Measurements from ENCODE around the gene LGALS13. TPM values are rescaled to one million over a fixed set of nuclear protein-coding genes. Genes with fewer than 3 reads are reported as not detected.

LGALS13 gene
- total RNA-seq, 1 donor = not detected

DNA sequence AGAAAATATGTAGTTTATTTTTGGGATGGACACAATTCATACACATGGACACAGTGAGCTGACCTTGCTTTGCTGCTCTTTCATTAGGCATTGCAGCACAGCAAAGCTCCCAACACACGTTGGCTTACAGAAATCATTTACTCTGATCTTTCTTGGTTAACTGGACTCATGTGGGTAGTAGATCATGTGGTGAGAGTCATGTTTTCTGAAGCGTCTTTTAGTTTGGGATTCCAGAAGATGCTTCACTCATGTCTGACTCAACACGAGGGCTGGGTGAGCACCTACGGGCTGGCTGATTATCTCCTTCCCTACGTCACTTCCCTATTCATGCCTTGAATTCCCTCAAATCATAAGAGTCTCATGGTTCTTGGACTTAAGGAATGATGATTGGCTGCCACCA is 41.3 kb downstream of the LGALS13 start:
- H3K4me3 ChIP-seq (ENCODE audit: insufficient read depth, low read length) = no peak overlapping the region
- H3K9me3 ChIP-seq (ENCODE audit: low read depth, low read length) = no peaks in the 10 kb centered on the region
- H2AFZ ChIP-seq (ENCODE audit: low read length) = no peak overlapping the region
- no peak for DNase-seq (ENCODE audit: insufficient read length, low spot score, missing footprints)
- H3K27ac ChIP-seq (ENCODE audit: low read depth, low read length) = no peak overlapping the region
- TF ChIP-seq, protein P1, sequence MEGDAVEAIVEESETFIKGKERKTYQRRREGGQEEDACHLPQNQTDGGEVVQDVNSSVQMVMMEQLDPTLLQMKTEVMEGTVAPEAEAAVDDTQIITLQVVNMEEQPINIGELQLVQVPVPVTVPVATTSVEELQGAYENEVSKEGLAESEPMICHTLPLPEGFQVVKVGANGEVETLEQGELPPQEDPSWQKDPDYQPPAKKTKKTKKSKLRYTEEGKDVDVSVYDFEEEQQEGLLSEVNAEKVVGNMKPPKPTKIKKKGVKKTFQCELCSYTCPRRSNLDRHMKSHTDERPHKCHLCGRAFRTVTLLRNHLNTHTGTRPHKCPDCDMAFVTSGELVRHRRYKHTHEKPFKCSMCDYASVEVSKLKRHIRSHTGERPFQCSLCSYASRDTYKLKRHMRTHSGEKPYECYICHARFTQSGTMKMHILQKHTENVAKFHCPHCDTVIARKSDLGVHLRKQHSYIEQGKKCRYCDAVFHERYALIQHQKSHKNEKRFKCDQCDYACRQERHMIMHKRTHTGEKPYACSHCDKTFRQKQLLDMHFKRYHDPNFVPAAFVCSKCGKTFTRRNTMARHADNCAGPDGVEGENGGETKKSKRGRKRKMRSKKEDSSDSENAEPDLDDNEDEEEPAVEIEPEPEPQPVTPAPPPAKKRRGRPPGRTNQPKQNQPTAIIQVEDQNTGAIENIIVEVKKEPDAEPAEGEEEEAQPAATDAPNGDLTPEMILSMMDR (IDR thresholded peaks at IDR 0.05; ENCODE audit: extremely low read depth, low read depth, low read length) = no peak
- H4K20me1 ChIP-seq (ENCODE audit: insufficient read depth, low read length) = no peaks in the 10 kb centered on the region
- H3K36me3 ChIP-seq (ENCODE audit: insufficient read depth, low read length) = no peaks in the 10 kb centered on the region
- no peaks in the 10 kb centered on the region for H3K79me2 ChIP-seq (ENCODE audit: insufficient read depth, low read length)
- no peak overlapping the region for H3K4me2 ChIP-seq (ENCODE audit: insufficient read depth, low read length)
- no peaks in the 10 kb centered on the region for H3K4me1 ChIP-seq (ENCODE audit: insufficient read depth, low read length)
- no peaks in the 10 kb centered on the region for H3K27me3 ChIP-seq (ENCODE audit: insufficient read depth, low read length)

DNA sequence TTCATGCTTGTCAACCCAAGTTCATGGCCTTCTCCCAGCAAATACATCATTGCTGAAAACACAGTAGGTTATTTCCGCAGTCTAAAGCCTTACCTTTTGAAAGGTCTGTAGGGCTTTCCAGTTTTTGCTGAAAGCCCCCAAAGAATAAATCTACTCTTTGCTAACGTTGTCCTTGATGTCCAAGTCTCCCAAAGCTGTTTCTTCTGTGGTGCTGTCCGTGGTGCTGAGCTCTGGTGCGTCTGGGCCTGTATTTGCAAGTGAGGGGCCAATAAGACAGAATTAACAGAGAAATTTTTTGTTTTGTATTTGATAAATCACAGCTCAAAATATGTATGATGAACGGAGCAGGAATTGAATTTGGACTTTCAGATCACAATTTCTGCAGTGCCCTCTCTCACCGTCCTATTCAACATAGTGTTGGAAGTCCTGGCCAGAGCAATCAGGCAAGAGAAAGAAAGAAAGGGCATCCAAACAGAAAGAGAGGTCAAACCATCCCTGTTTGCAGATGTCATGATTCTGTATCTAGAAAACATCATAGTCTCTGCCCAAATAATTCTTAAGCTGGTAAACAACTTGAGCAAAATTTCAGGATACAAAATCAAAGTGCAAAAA is 43.6 kb downstream of the LGALS13 start:
- Histone ChIP-seq H3K27ac (ENCODE audit: low read depth, low read length) (no peak overlapping the region), H3K36me3 (ENCODE audit: insufficient read depth, low read length) (no peaks in the 10 kb centered on the region), H3K27me3 (ENCODE audit: insufficient read depth, low read length) (no peaks in the 10 kb centered on the region), H3K4me2 (ENCODE audit: insufficient read depth, low read length) (no peak overlapping the region), H3K4me1 (ENCODE audit: insufficient read depth, low read length) (no peaks in the 10 kb centered on the region), H2AFZ (ENCODE audit: low read length) (no peak overlapping the region), H3K9me3 (ENCODE audit: low read depth, low read length) (no peaks in the 10 kb centered on the region), H4K20me1 (ENCODE audit: insufficient read depth, low read length) (no peaks in the 10 kb centered on the region), H3K4me3 (ENCODE audit: insufficient read depth, low read length) (no peak overlapping the region), H3K79me2 (ENCODE audit: insufficient read depth, low read length) (no peaks in the 10 kb centered on the region)
- TF ChIP-seq, protein P1 (IDR thresholded peaks at IDR 0.05; ENCODE audit: extremely low read depth, low read depth, low read length) = no peak
- DNase-seq (ENCODE audit: insufficient read length, low spot score, missing footprints) = no peak

DNA sequence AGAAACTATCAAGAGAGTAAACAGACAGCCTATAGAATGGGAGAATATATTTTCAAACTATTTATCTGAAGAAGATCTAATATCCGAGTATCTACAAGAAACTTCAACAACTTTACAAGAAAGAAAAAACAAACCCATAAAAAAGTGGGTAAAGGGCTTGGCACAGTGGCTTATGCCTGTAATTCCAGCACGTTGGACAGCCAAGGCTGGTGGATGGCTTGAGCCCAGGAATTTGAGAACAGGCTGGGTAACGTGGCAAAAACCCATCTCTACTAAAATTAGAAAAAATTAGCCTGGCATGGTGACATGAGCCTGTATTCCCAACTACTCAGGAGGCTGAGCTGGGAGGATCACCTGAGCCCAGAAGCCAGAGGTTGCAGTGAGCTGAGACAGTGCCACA is 45.6 kb downstream of the LGALS13 start:
- H3K9me3 ChIP-seq (ENCODE audit: low read depth, low read length) = no peaks in the 10 kb centered on the region
- no peak overlapping the region for H2AFZ ChIP-seq (ENCODE audit: low read length)
- no peak overlapping the region for H3K27ac ChIP-seq (ENCODE audit: low read depth, low read length)
- H3K36me3 ChIP-seq (ENCODE audit: insufficient read depth, low read length) = no peaks in the 10 kb centered on the region
- no peaks in the 10 kb centered on the region for H3K4me1 ChIP-seq (ENCODE audit: insufficient read depth, low read length)
- H3K4me2 ChIP-seq (ENCODE audit: insufficient read depth, low read length) = no peak overlapping the region
- no peak for DNase-seq (ENCODE audit: insufficient read length, low spot score, missing footprints)
- TF ChIP-seq, protein P1 (IDR thresholded peaks at IDR 0.05; ENCODE audit: extremely low read depth, low read depth, low read length) = no peak
- no peak overlapping the region for H3K4me3 ChIP-seq (ENCODE audit: insufficient read depth, low read length)
- no peaks in the 10 kb centered on the region for H4K20me1 ChIP-seq (ENCODE audit: insufficient read depth, low read length)
- H3K79me2 ChIP-seq (ENCODE audit: insufficient read depth, low read length) = no peaks in the 10 kb centered on the region
- no peaks in the 10 kb centered on the region for H3K27me3 ChIP-seq (ENCODE audit: insufficient read depth, low read length)

DNA sequence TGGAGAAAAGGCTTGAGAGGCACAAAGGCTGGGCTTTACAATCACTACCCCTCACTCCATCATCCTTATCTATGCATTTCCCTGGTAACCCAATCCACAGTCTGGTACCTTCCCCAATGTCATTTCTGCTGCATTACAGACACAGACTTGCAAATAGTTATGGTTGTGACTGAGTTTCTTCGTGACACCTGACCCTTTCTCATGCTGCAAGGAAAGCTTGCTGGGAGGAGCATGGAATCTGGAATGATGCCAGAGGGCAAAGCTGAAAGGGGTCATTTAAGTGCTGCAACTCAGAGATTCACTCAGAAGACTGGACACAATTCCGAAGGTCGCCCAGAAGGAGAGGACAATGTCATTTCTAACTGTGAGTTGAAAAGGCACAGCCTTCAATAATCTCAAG is 53.3 kb downstream of the LGALS13 start, which contains the start of gene LGALS16:
LGALS16 (plus strand) TSS at position 301 of the 400 bp plus-strand sequence; CDS start at position 350, 49 bp downstream.
- Histone ChIP-seq H2AFZ (ENCODE audit: low read length) (no peak within 1 kb of the TSS), H4K20me1 (ENCODE audit: insufficient read depth, low read length) (no peaks in the 10 kb centered on the region), H3K4me2 (ENCODE audit: insufficient read depth, low read length) (no peak within 1 kb of the TSS), H3K4me1 (ENCODE audit: insufficient read depth, low read length) (no peaks in the 10 kb centered on the region), H3K9me3 (ENCODE audit: low read depth, low read length) (no peaks in the 10 kb centered on the region), H3K79me2 (ENCODE audit: insufficient read depth, low read length) (no peaks in the 10 kb centered on the region), H3K27me3 (ENCODE audit: insufficient read depth, low read length) (no peaks in the 10 kb centered on the region), H3K36me3 (ENCODE audit: insufficient read depth, low read length) (no peaks in the 10 kb centered on the region), H3K4me3 (ENCODE audit: insufficient read depth, low read length) (no peak within 1 kb of the TSS), H3K27ac (ENCODE audit: low read depth, low read length) (no peak within 1 kb of the TSS)
- TF ChIP-seq, protein P1 (IDR thresholded peaks at IDR 0.05; ENCODE audit: extremely low read depth, low read depth, low read length) = no peak
- DNase-seq (ENCODE audit: insufficient read length, low spot score, missing footprints) = no peak

Small RNA genes within 50 kb of the gene (small RNA-seq; reads per million reads assigned to genes)
- gene AC005176.2 = not detected
- not detected for gene RPS29P24
- gene RPS29P25 = not detected
- gene RPS29P26 = not detected
- gene RPS29P30 = not detected

Other genes with a start within 250 kb of the LGALS13 start
- 29.3 and 29.8 TPM in 2 replicates for gene PAF1, start 211.4 kb upstream of the LGALS13 start, total RNA-seq
- gene MED29, start 211.1 kb upstream of the LGALS13 start, total RNA-seq = 19.9 and 23.0 TPM in 2 replicates
- 6.2 and 6.5 TPM in 2 replicates for gene ZFP36, start 195.7 kb upstream of the LGALS13 start, total RNA-seq
- gene PLEKHG2, start 189.9 kb upstream of the LGALS13 start, total RNA-seq = 21.4 and 21.5 TPM in 2 replicates
- 44.9 and 56.0 TPM in 2 replicates for gene RPS16, start 166.6 kb upstream of the LGALS13 start, total RNA-seq
- gene SUPT5H, start 156.9 kb upstream of the LGALS13 start, total RNA-seq = 71.9 and 91.2 TPM in 2 replicates
- gene TIMM50, start 121.7 kb upstream of the LGALS13 start, total RNA-seq = 29.8 and 36.9 TPM in 2 replicates
- gene DLL3, start 103.6 kb upstream of the LGALS13 start, total RNA-seq = under 0.01 TPM in 1 of 2 replicates, not detected in the other
- not detected in 2 replicates for gene SELENOV, start 87.4 kb upstream of the LGALS13 start, total RNA-seq
- gene EID2B, start 69.7 kb upstream of the LGALS13 start, total RNA-seq = 4.7 and 5.1 TPM in 2 replicates
- gene EID2, start 62.4 kb upstream of the LGALS13 start, total RNA-seq = 8.3 TPM in 2 replicates
- gene LGALS16, start 53.4 kb downstream of the LGALS13 start, total RNA-seq = not detected in 2 replicates
- gene LGALS14, start 102.0 kb downstream of the LGALS13 start, total RNA-seq = not detected in 2 replicates
- not detected in 2 replicates for gene CLC, start 135.5 kb downstream of the LGALS13 start, total RNA-seq
- not detected in 2 replicates for gene LEUTX, start 176.3 kb downstream of the LGALS13 start, total RNA-seq
- 17.1 and 19.5 TPM in 2 replicates for gene DYRK1B, start 231.6 kb downstream of the LGALS13 start, total RNA-seq
- gene FBL, start 243.9 kb downstream of the LGALS13 start, total RNA-seq = 69.0 and 87.2 TPM in 2 replicates

Measured in osteoblast (primary cell).